HG03469 (cell line): ENCODE results near the gene PLS3.

Experiments used
- ATAC-seq: cut with Tn5 transposase; IDR thresholded peaks from one replicate; pipeline ENCODE4 v1.9.1; 2021; ENCODE audit warnings: mild to moderate bottlenecking, moderate library complexity, moderate number of reproducible peaks; ENCODE audit not compliant: unreplicated experiment

Gene PLS3

DNA sequence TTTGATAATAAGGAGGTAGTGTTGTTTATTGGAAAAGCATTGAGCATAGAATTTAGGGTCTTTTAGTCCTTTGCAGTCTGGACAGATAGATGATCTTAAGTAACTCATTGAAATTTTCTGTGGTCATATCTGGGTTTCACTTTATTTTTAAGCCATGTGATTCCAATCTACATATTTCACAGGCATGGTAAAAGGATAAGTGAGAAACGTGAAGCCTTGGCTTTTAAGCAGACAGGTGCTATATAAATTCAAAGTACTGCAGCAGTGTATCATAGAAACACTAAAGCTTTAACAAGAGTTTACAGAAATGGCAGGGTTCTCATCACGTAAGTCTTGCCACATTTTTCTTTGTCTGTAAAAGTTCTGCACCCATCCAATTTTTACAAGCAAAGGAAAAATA is 4.9 kb downstream of the PLS3 start:
- ATAC-seq, result no peak

- ATAC-seq, result no peak
Observed at GRCh38 chrX:115571712-115572111, 10.7 kb downstream of the PLS3 start.

DNA sequence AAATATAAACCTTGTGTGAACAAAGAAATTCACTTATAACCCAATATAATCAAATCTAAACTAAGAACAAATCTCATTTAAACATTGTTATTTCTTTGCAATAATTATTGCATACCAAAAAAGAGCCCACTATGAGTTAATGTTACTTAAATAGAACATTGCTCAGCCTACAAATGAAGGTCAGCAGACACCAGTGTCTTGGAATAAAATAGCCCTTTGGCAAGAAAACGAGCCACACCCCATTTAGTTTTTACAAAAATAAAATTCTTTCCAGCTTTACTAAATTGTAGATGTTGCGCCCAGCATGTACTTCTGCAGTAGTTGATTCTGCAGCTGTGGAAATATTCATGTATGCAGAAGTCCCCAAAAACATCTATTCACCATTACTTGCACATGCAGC is 12.2 kb downstream of the PLS3 start:
- ATAC-seq, result no peak

DNA sequence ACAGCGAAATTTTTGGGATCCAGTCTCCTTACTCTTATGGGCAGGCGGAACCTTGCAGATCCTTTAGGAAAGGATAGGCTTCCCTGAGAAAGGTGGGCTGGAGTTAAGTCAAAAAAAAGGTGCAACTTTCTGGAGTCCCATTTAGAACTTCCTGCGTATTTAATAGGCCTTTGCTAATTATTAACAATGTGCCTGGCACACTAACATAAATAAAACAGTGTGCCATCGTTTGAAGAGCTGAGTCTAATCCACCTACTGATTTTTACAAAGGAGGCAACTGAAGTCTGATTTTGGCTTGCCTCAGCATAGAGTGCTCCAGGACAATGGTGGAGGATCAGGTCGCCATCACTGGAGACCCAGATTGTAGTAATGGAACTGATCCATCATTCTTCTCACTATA is 15.7 kb downstream of the PLS3 start:
- ATAC-seq, result no peak

- ATAC-seq, result no peak
Observed at GRCh38 chrX:115579327-115579726, 18.4 kb downstream of the PLS3 start.

GRCh38 chrX:115579786-115580294 is 18.9 kb downstream of the PLS3 start:
- no peak for ATAC-seq

DNA sequence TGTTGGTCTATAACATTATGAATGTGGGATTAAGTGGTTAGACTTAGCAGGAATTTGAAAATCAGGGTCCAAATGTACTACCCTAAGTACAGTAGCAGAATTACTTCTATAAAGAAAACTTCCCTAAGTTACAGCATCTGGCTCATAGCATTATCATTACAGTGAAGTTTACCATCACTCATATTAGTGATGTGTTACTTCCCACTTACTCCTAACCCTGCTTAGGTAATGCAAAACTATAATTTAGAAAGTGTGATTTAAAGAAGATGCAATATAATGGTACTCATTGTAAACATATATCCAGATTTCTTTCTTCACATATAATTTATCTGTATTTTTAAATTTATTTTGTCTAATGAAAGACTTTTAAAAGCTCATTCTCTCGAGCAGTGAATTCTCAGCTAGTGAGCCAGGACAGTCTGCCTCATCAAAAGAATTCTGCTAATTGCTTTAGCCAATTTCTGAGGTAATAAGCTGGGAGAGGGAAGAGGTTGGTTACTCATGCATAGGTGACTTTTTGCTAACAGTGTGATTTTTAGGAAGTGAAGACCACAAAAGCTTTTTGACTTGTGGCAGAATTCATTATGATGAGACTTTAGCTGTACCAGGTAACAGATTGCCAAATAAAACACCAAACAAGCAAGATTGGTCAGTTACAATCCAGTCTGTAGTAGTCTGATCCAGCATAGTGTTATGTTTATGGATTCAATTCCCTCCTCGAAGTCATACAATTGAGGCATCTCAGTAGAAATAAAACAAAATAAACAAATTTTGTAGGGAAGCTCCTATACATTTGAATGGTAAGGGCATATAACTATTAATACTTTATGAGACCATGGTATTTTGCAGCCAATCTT is 21.0 kb downstream of the PLS3 start:
- no peak for ATAC-seq

DNA sequence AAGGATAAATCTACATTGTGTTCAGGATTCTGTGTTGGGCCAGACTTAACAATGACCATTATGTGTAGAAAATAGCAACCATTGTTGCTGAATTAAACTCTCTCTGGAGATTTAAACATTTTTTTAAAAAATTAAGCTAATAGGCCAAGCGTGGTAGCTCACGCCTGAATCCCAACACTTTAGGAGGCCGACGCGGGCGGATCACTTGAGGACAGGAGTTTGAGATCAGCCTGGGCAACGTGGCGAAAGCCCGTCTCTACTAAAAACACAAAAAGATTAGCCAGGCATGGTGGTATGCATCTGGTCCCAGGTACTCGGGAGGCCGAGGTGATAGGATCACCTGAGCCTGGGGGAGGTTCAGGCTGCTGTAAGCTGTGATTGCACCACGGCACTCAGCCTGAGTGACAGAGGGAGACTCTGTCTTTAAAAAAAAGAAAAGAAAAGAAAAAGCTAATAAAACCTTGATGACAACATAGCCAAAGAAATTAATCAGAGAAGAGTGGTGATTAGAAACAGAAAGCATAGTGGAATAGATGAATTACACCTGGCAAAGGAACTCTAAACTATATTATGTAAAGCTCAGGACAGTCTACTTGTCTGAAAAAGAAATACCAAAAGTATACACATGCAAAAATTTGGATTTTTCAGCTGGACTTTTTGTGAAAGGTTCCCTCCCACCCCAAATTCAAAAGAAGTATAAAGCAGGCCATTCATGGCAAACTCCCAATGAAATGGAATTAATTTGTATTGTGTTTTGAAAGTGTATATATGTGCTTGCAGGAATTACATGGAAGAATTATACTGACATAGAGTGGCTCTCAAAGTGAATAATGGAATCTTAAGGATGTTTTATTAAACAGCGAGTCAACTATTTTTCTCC is 21.9 kb downstream of the PLS3 start:
- ATAC-seq, result no peak

- no peak for ATAC-seq
Observed at GRCh38 chrX:115583496-115584004, 22.6 kb downstream of the PLS3 start.

DNA sequence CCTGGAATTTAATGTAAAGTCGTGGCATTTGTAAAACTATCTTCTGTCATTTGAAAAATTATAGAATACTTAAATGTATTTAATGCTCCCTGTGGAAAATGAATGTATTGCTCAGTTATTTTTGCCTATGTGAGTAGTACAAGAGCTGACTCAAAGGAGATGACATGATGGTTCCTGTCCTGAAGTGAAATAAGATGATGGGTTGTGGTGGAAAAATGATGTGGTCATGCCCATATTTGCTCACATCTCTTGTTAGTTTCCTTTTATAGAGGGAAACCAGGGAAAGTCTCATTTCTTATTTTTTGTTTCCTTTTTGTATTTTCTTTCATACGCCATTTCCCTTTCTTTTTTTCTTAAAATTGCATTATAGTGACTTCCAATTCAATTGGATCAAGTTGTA is 23.7 kb downstream of the PLS3 start:
- ATAC-seq, result no peak

- ATAC-seq, result no peak
Observed at GRCh38 chrX:115588179-115588578, 27.2 kb downstream of the PLS3 start.

DNA sequence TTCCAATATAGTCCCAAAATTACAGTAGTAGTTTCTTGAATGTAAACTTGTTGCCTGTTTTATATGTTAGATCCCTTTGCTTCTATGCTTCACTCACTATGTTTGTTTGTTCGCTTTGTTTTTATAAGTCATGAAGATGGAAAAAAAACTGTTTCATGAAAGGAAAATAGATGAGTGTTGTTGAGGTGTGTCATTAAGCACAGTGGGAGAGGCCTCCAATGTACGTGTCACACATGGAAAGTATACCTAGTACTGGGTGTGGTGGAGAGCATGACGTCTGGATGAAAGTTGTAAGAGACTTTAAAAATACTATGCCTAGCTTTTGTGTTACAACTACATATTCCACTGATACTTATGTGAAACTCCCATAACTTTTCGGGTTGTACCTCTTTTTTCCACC is 28.4 kb downstream of the PLS3 start:
- no peak for ATAC-seq

- ATAC-seq, result no peak
Observed at GRCh38 chrX:115591420-115591819, 30.4 kb downstream of the PLS3 start.

DNA sequence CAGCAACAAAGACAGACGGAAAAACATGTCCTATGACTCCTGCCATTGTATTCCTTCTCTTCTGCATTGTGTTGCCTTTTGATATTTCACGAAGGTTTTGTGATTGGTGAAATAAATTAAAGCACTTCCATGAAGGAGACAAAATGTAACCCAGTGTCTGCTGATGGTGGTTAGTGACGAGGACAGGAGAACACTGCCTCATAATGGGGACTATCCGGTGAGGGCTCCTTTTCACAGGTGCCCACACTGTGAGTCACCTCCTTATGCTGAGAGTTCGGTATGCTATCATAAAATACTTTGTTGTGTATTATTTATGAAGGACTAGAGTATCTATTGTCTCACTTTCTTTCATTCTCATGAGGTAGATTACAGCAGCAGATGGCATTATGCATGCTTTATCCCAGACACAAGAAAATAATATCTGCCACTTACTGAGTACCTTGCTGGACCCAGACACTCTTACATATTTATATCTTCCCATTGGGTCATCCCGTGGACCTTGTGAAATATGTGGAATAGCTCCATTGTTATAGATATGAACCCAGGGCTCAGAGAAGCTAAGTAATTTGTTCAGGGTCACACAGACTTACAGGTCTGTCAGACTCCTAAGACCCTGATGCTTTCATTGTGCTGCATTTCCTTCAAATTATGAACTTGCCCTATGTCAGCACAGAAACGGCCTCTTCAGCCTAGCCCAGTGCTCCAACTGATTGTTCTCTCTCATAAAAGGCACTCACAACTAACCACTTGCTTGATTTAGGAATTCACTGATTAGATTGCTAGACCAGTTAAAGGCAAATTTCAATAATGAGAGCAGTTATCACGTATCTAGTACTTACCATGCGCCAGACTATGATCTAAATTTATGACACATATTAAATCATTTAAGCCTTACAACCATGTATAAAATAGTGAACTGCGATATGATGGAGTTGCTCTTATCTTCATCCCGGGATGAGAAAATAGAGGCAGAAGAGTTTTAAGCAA is 31.2 kb downstream of the PLS3 start:
- no peak for ATAC-seq

GRCh38 chrX:115592997-115593734 is 32.2 kb downstream of the PLS3 start:
- no peak for ATAC-seq

GRCh38 chrX:115595049-115595448 is 34.1 kb downstream of the PLS3 start:
- no peak for ATAC-seq

- no peak for ATAC-seq
Observed at GRCh38 chrX:115598556-115598955, 37.6 kb downstream of the PLS3 start.

DNA sequence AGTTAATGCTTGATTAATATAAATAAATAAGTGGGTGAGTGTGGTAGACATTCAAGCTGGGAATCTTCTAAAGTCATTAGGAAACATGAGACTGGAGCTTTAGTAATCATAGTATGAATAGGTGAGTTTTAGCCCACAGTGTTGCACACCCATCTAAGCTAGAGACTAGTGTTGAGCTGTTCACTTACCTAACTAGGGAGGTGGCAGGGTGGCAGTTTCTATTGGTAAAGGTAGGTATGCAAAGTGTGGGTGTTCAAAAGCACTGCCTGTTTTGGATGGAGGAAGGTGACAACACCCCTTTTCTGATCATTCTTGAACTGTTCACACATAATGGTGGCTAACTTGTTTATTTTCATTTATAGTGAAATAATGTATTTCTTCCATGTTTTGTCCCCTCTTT is 41.3 kb downstream of the PLS3 start:
- no peak for ATAC-seq

GRCh38 chrX:115602729-115603389 is 41.9 kb downstream of the PLS3 start:
- ATAC-seq, result no peak
